ENCODE measurements around the gene GALM. TPM values are rescaled to one million over a fixed set of nuclear protein-coding genes. Genes with fewer than 3 reads are reported as not detected.
A peak's percentile ranks its signal among the peaks of the same experiment; 100 is the strongest.
"Not testable (repeated sequence)": the region's sequence is repeated elsewhere in the genome, so short reads cannot be mapped to it uniquely, and the experiment has no call there.

GALM gene
- 4.1 and 4.8 TPM in 2 replicates for total RNA-seq

DNA sequence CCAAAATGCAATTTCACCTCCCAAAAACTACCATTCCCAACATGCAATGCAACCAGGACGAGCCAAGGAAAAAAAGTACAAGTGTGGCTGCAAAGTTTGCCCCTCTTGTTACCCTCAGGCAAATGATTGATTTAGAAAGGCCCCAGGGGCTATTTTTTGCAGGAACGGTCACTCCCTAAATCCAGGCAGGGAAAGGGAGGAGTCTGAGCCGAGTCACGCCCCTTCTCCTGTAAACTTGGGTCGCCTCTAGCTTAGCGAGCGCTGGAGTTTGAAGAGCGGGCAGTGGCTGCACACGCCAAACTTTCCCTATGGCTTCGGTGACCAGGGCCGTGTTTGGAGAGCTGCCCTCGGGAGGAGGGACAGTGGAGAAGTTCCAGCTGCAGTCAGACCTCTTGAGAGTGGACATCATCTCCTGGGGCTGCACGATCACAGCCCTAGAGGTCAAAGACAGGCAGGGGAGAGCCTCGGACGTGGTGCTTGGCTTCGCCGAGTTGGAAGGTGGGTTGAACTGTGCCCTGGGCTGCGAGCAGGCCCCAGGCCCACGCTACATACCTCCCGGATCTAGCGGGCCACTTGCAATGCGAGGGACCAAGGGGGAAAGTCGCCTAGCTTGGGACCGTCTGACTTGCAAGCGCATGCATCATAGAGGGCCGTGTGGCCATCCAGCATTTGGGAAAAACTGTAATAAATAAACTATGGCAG lies at the start of gene GALM:
TSS of gene GALM (plus strand) at position 261 of the 702 bp plus-strand sequence. CDS start at position 309, 48 bp downstream.
- DNase-seq (ENCODE audit: extremely low read depth, low read depth, low spot score): peak; percentile 67

DNA sequence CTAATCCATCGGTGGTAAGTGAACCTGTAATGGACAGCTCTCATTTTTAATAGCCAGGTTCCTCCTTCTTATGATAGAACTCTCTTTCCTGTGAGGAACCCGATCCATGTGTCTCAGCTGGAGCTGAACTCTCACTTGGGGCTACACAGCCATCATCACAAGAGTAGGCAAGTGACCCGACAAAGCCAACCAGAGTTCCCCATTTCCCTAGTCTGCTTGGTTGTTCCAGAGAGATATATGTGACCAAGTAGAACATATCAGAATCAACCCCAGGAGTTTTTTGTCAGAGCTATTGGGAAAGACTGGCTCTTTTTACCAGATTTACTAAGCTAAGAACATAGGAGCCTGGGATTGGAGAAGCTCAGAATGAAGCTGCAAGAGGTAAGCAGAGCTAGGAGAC lies 48.6 kb upstream of the GALM start:
- DNase-seq (ENCODE audit: extremely low read depth, low read depth, low spot score): no peak

DNA sequence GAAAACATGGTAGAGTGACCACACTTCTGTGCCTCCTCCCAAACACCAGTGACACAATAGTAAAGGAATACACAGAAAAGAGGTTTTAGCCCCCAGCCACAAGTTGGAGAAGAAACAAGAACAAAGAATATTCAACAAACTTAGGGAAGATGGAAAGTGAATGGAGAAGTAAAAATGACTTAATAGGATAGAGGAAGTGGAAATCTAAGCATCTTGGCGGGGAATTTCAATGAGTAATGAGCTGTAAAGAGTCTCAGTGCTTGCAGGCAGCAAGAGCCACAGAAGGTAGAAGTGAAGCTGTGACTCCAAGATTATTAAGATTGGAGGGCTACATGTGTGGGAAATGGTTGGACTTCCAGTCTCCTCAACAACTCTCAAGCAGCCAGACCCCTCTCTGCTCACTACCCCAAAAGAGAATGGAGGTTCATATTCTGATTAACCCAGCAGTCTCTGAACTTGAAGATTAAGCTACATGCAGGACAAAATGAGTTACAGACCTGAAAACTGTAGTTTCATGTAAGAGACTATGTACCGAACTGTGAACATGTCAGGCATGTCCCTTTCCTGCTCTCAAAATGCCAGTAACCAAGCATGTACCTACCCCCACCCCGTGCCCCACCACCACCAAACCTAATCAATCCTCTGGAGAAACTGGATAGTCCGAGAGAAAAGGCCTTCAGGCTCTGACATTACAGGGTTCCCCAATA lies 46.3 kb upstream of the GALM start:
- DNase-seq (ENCODE audit: extremely low read depth, low read depth, low spot score): no peak

DNA sequence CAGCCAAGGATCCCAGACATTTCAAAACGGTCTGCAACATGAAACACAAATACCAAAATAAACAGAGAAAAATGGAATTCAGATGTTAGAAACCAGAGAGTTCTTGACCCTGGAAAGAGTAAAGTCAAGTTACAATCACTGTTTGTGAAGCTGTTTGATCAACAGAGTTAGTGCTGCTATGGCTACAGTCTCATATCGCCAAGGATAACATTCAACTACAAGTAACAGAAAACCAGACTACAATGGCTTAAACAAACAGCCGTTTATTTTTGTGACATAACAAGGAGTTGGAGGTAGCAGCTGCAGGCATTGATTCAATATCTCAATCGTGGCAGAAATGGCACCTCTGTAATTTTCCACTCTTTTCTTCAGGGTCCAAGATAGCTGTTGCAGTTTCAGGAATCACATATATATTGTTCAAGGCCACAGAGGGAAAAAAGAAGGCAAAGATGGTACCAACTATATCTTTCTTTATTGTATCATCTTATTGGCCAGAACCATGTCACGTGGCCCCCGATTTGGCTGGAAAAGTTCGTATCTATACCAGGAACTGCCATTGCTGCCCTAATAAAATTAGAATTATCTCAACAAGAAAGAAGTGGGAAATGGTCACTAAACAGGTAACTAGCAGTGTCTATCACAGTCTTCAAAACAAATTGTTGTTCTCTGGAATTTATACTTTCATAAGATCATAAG lies 45.5 kb upstream of the GALM start:
- no peak for DNase-seq (ENCODE audit: extremely low read depth, low read depth, low spot score)

DNA sequence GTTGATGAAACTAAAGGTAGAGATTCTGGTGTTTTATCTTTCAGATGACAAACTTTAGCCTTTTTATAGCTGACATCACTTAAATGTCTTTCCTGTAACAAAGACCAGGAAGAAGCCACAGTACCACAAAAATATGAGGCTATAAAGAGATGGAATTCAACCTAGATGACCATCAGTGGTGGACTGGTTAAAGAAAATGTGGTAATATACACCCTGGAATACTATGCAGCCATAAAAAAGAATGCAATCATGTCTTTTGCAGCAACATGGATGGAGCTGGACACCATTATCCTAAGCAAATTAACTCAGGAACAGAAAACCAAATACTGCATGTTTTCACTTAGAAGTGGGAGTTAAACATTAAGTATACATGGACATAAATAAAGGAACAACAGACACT lies 44.9 kb upstream of the GALM start:
- no peak for DNase-seq (ENCODE audit: extremely low read depth, low read depth, low spot score)

DNA sequence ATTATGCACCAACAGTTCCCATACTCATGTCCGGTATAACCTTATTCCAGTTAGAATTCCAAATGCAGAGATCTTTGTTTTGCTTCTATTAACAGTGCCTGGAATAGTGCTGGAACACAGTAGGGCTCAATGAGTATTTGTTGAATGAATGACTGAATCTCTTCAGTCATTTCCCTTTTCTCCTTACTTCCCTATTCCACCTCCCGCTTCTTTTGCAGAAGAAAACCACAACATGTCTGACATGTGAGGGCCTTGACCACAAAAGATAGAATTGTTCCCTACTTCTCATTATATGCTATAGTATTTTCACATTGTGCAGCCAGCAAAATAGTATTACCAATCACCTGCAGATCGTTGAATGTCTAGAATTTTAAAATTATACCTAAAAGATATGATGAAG lies 43.7 kb upstream of the GALM start:
- no peak for DNase-seq (ENCODE audit: extremely low read depth, low read depth, low spot score)

DNA sequence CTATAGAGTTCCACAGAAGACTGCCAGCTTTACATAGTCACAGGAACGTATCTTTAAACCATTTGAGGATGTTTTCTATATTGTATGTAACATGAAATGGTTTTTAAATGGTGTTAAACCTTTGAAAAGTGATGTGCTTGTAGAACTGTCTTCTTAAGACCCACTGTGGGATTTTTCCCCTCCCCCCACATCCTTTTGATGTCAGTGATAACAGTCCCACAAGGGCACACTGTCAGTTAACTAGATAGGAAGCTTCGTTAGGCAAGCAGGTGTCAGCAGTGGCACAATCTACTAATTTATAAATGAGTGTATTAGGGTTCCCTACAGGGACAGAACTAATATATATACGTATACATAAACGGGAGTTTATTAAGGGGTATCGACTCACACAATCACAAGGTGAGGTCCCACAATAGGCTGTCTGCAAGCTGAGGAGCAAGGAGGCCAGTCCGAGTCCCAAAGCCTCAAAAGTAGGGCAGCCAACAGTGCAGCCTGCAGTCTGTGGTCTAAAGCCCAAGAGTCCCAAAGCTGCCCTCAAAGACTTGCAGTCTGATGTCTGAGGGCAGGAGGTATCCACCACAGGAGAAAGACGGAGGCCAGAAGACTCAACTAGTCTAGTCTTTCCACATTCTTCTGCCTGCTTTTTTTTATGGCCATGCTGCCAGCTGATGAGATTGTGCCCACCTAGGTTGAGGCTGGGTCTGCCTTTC lies 39.4 kb upstream of the GALM start:
- DNase-seq (ENCODE audit: extremely low read depth, low read depth, low spot score): no peak

DNA sequence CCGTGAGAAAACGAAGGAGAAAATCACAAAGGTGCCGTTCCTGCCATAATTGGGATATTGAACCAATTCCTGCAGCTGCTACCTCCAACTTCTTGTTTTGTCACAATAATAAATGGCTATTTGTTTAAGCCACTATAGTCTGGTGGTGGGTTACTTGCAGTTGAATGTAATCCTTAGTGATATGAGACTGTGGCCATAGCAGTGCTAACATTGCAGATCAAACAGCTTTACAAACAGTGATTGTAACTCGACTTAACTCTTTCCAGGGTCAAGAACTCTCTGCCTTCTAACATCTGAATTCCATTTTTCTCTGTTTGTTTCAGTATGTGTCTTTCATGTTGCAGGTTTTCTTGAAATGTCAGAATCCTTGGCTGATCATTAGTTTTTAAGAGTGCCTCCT lies 38.5 kb upstream of the GALM start:
- no peak for DNase-seq (ENCODE audit: extremely low read depth, low read depth, low spot score)

DNA sequence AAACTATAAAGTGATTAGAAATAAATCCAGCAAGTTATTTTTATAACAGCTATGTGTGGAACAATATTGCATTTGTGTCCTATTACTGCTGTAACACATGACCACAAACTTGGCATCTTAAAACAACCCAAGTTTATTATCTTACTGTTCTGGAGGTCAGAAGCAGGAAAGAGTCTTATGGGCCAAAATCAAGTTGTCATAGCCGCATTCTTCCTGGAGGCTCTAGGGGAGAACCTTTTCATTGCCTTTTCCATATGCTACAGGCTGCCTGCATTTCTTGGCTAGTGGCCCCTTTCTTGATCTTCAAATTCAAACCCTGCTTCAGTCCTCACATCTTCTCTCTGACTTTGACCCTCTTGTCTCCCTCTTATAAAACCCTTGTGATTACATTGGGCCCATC lies 36.2 kb upstream of the GALM start:
- DNase-seq (ENCODE audit: extremely low read depth, low read depth, low spot score): no peak

DNA sequence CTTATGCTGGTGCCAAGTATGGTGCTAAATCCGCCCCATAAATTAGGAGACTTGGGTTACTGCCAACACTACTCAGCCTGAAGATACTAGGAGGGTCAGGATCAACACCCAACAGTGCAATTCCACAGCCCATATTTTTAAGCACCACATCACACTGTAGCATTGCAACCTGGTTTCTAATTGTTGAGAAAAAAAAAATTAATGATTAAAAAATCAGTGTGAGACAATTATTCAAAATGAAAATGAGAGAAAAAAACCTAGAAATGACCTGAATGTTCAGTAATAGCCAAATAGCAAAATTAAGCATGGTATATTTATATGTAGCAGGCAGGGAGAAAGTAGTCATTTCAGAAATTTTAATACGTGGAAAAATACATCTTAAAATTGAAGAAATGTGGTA lies 33.9 kb upstream of the GALM start:
- no peak for DNase-seq (ENCODE audit: extremely low read depth, low read depth, low spot score)

DNA sequence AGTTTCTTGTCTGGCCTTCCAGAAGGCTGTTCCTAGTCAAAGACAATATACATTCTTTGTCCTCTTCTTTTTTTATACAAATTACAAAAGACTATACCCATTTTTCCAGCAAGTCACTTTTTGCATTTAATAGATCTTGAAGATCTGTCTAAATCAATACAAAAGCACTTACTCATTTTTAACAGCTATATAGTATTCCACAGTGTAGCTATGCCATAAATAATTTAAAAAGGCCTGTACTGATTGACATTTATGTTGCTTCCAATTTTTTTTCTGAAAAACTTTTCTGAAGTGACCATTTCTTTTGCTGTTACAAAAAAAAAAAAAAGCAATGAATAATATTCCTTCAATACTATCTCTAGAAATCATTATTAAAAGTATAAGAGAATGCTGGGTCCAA lies 32.9 kb upstream of the GALM start:
- no peak for DNase-seq (ENCODE audit: extremely low read depth, low read depth, low spot score)

DNA sequence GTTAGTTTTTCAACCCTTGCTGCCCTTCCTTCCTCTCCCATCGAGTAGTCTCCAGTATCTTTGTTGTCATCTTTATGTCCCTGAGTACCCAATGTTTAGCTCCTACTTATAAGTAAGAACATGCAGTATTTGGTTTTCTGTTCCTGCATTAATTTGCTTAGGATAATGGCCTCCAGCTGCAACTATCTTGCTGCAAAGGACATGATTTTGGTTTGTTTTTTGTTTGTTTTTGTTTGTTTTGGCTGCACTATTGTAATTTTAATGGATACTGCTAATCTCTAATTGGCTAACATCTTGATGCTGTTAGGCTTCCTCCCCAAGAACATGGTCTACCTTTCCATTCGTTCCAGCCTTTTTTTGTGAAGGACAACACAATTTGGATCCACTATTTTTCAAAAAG lies 32.0 kb upstream of the GALM start:
- no peak for DNase-seq (ENCODE audit: extremely low read depth, low read depth, low spot score)

DNA sequence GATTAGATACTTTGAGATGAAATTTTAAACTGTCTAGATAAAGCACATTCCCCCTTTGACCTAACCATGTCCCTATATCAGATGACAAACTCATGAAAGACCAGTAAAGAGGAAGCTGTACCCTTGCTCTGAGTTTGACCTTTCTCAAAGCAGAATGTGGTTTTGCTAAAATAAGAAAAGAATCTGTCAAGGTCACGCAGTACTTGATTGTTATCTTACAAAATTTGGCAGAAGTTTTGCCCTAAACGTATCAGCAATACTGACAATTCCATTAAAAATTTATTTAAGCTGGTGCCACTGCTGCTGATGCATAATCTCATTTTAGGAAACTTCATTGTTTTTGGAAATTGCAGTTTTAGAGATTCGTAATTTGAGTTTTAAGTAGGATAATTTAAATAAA lies 31.2 kb upstream of the GALM start:
- DNase-seq (ENCODE audit: extremely low read depth, low read depth, low spot score): no peak

DNA sequence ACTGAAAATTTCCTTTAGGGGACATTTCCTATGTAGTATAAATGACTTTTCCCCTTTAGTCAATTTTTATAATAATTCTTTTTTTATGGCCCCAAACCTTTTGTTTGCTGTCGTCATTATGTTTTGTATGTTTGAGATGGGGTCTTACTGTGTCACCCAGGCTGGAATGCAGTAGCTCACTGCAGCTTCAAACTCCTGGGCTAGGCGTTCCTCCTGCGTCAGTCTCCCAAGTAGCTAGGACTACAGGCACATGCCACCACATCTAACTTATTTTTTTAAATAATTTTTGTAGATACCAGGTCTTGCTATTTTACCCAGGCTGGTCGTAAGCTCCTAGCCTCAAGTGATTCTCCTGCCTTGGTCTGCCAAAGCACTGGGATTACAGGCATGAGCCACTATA lies 30.8 kb upstream of the GALM start:
- DNase-seq (ENCODE audit: extremely low read depth, low read depth, low spot score): no peak

DNA sequence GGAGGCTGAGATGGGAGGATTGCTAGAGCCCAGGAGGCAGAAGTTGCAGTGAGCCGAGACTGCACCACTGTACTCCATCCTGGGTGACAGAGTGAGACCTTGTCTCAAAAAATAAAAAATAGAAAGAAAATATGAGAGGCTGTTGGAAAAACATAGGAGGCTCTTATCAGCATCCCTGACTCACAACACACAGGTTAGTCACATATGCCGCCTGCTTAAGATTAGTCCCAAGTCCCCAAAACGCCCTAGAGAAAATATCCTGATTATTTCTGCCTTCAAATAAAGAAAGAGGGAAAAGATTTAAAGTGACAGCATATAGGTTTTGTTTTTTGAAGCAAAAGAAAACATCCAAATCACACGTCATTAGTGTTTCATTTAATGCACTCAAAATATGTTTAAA lies 29.8 kb upstream of the GALM start:
- no peak for DNase-seq (ENCODE audit: extremely low read depth, low read depth, low spot score)

DNA sequence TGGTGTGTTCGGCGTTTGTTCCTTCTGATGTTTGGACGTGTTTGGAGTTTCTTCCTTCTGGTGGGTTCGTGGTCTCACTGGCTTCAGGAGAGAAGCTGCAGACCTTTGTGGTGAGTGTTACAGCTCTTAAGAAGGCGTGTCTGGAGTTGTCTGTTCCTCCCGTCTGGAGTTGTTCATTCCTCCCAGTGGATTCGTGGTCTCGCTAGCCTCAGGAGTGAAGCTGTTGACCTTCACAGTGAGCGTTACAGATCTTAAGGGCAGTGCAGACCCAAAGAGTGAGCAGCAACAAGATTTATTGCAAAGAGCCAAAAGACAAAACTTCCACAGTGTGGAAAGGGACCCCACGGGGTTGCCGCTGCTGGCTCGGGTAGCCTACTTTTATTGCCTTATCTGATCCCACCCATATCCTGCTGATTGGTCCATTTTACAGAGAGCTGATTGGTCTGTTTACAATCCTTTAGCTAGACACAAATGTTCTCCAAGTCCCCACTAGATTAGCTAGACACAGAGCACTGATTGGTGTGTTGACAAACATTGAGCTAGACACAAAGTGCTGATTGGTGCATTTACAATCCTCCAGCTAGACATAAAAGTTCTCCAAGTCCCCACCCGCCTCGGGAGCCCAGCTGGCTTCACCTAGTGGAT lies 23.4 kb upstream of the GALM start:
- DNase-seq (ENCODE audit: extremely low read depth, low read depth, low spot score): not testable (repeated sequence)

DNA sequence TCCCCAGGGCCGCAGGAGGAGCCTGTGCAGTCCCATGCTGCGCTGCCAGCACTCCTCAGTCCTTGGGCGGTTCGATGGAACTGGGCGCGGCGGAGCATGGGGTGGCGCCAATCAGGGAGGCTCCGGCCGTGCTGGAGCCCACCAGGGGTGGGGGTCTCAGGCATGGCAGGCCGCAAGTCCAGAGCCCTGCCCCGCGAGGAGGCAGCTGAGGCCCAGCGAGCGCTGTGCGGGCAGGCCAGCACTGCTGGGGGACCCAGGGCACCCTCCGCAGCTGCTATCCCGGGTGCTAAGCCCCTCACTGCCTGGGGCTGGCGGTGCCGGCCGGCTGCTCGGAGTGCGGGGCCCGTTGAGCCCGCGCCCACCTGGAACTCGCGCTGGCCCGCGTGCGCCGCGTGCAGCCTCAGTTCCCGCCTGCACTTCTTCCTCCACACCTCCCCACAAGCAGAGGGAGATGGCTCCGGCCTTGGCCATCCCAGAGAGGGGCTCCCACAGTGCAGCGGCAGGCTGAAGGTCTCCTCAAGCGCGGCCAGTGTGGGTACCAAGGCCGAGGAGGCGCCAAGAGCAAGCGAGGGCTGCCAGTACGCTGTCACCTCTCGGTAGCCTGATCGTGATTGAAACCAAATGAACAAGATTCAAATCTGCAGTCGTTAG lies 22.8 kb upstream of the GALM start:
- no peak for DNase-seq (ENCODE audit: extremely low read depth, low read depth, low spot score)

DNA sequence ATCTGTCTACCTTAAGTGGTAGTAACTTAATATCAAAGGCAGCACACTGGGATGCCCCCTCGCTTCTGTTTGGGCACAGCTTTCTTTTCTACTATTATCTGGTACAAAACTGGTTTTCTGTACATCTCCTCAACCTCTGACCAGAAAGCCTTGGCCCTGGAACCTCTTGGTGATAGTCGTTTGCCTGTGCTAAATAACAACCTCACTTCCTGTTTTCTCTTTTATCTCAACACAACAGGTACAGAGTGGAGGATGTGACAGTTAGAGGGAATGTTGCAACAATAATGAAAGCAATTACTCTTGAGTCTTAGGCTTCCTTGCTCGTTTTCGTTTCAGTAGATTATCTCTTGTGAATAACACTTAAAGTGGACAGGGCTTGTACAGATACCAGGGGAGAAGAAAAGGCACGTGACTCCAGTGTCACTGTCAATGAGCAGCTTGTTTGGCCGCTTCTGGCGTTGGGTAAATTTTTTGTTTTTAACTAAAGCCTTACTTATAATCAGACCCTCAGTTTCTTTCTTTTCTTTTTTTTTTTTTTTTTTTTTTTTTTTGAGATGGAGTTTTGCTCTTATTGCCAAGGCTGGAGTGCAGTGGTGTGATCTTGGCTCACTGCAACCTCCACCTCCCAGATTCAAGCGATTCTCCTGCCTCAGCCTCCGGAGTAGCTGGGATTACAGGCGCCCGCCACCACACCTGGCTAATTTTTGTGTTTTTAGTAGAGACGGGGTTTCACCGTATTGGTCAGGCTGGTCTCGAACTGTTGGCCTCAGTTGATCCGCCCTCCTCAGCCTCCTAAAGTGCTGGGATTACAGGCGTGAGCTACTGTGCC lies 22.0 kb upstream of the GALM start:
- DNase-seq (ENCODE audit: extremely low read depth, low read depth, low spot score): not testable (repeated sequence)

DNA sequence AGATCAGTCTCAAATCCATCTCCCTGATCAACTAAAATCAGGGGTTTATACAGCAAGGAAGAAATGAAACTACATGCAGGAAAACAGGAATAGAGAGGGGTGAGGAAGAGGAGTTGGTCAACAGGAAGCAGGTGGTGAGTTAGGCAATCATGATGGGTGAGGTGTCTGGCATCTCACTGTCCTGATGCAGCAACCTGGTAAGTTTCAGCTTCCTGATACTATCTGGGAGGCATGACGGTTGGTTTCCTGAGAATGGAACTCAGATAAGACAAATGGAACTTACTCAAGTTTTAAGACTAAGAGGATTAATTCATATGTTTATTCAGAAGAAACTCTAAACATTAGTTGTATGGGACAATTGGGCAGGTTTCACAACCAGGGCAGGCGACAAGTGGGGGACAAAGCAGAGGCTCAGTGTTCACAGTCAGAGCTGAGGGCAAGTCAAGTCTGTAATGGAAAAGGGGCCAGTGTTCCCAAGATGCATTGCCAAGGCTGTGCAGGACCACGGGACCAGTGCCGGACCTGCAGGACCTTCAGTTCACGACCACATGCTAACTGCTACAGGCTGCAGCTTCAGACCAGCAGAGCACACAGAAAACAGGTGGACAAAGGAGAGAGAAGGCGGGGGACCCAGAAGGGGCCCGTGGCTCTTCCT lies 17.7 kb upstream of the GALM start:
- DNase-seq (ENCODE audit: extremely low read depth, low read depth, low spot score): no peak

Measured in glomerular endothelial cell (primary cell).